HUES48 (cell line): Measurements from ENCODE around the gene GM2A.
"Not testable (repeated sequence)": the region's sequence is repeated elsewhere in the genome, so short reads cannot be mapped to it uniquely, and the experiment has no call there.

Experiments
- H3K27ac ChIP-seq: one replicate; pipeline ENCODE4 v1.7.0; 2013; ENCODE audit warnings: low read depth, low read length, inconsistent platforms
- H3K27me3 ChIP-seq: 2 replicates; pipeline ENCODE4 v1.6.1; 2013; ENCODE audit warnings: mild to moderate bottlenecking, low read length; ENCODE audit not compliant: control insufficient read depth, insufficient read depth
- H3K36me3 ChIP-seq: 2 replicates; pipeline ENCODE4 v1.6.1; 2013; ENCODE audit warnings: low read length; ENCODE audit not compliant: control insufficient read depth, insufficient read depth
- H3K4me1 ChIP-seq: 2 replicates; pipeline ENCODE4 v1.6.1; 2013; ENCODE audit warnings: mild to moderate bottlenecking, low read length; ENCODE audit not compliant: control insufficient read depth, insufficient read depth
- H3K4me3 ChIP-seq: 2 replicates; pipeline ENCODE4 v1.5.1; 2013; ENCODE audit warnings: mild to moderate bottlenecking, low read depth, low read length
- H3K9ac ChIP-seq: 2 replicates; pipeline ENCODE4 v1.6.1; 2013; ENCODE audit warnings: mild to moderate bottlenecking, low read depth, low read length, moderate library complexity
- H3K9me3 ChIP-seq: 2 replicates; pipeline ENCODE4 v1.6.1; 2013; ENCODE audit warnings: low read length; ENCODE audit not compliant: control insufficient read depth, insufficient read depth

GM2A gene

GRCh38 chr5:151228986-151229385 lies 24.0 kb upstream of the GM2A start:
- Histone ChIP-seq H3K9ac (no peak overlapping the region), H3K9me3 (no peaks in the 10 kb centered on the region), H3K27ac (no peak overlapping the region), H3K4me3 (no peak overlapping the region), H3K27me3 (no peaks in the 10 kb centered on the region), H3K36me3 (no peaks in the 10 kb centered on the region), H3K4me1 (peaks cover 11% of the 10 kb centered on the region)

GRCh38 chr5:151230048-151230680 lies 22.8 kb upstream of the GM2A start:
- no peak overlapping the region for H3K27ac ChIP-seq
- H3K4me3 ChIP-seq = no peak overlapping the region
- H3K4me1 ChIP-seq = peaks cover 7% of the 10 kb centered on the region
- no peak overlapping the region for H3K9ac ChIP-seq
- H3K27me3 ChIP-seq = no peaks in the 10 kb centered on the region
- H3K9me3 ChIP-seq = no peaks in the 10 kb centered on the region
- no peaks in the 10 kb centered on the region for H3K36me3 ChIP-seq

GRCh38 chr5:151231359-151231758 lies 21.6 kb upstream of the GM2A start:
- Histone ChIP-seq H3K27ac (no peak overlapping the region), H3K9me3 (no peaks in the 10 kb centered on the region), H3K27me3 (no peaks in the 10 kb centered on the region), H3K4me1 (no peaks in the 10 kb centered on the region), H3K4me3 (no peak overlapping the region), H3K36me3 (no peaks in the 10 kb centered on the region), H3K9ac (no peak overlapping the region)

GRCh38 chr5:151233616-151234085 lies 19.3 kb upstream of the GM2A start:
- peaks cover 5% of the 10 kb centered on the region; the same call in 1 of the 2 replicates for H3K4me1 ChIP-seq
- H3K9ac ChIP-seq = no peak overlapping the region

GRCh38 chr5:151234476-151235238 lies 18.3 kb upstream of the GM2A start:
- Histone ChIP-seq H3K27me3 (no peaks in the 10 kb centered on the region), H3K4me3 (no peak overlapping the region), H3K4me1 (peaks cover 6% of the 10 kb centered on the region; the same call in 1 of the 2 replicates), H3K9me3 (no peaks in the 10 kb centered on the region), H3K9ac (no peak overlapping the region), H3K36me3 (no peaks in the 10 kb centered on the region), H3K27ac (no peak overlapping the region)

More at GRCh38 chr5:151233616-151234085, 19.3 kb upstream of the GM2A start:
- Histone ChIP-seq H3K27ac (no peak overlapping the region), H3K36me3 (no peaks in the 10 kb centered on the region), H3K9me3 (no peaks in the 10 kb centered on the region), H3K27me3 (no peaks in the 10 kb centered on the region), H3K4me3 (no peak overlapping the region)

GRCh38 chr5:151235239-151235571 lies 17.8 kb upstream of the GM2A start:
- not testable (repeated sequence) for H3K4me3 ChIP-seq, H3K9ac ChIP-seq, H3K4me1 ChIP-seq, H3K27me3 ChIP-seq, H3K36me3 ChIP-seq, H3K27ac ChIP-seq, H3K9me3 ChIP-seq

GRCh38 chr5:151236888-151237287 lies 16.1 kb upstream of the GM2A start:
- Histone ChIP-seq H3K4me3 (no peak overlapping the region), H3K27ac (no peak overlapping the region), H3K9me3 (no peaks in the 10 kb centered on the region), H3K36me3 (no peaks in the 10 kb centered on the region), H3K4me1 (peaks cover 14% of the 10 kb centered on the region; the same call in 1 of the 2 replicates), H3K27me3 (no peaks in the 10 kb centered on the region), H3K9ac (no peak overlapping the region)

GRCh38 chr5:151237685-151238084 lies 15.3 kb upstream of the GM2A start:
- H3K9ac ChIP-seq = no peak overlapping the region
- H3K27me3 ChIP-seq = no peaks in the 10 kb centered on the region
- H3K4me3 ChIP-seq = no peak overlapping the region
- H3K36me3 ChIP-seq = no peaks in the 10 kb centered on the region
- no peak overlapping the region for H3K27ac ChIP-seq
- peaks cover 14% of the 10 kb centered on the region; the same call in 1 of the 2 replicates for H3K4me1 ChIP-seq
- H3K9me3 ChIP-seq = no peaks in the 10 kb centered on the region

- no peaks in the 10 kb centered on the region for H3K27me3 ChIP-seq
- H3K4me3 ChIP-seq = no peak overlapping the region
- H3K9me3 ChIP-seq = no peaks in the 10 kb centered on the region
- H3K27ac ChIP-seq = no peak overlapping the region
- H3K4me1 ChIP-seq = peaks cover 14% of the 10 kb centered on the region; the same call in 1 of the 2 replicates
- H3K9ac ChIP-seq = no peak overlapping the region
- no peaks in the 10 kb centered on the region for H3K36me3 ChIP-seq
These were observed 14.7 kb upstream of the GM2A start for GRCh38 chr5:151238303-151238741.

GRCh38 chr5:151239237-151239861 lies 13.6 kb upstream of the GM2A start:
- Histone ChIP-seq H3K4me1 (peaks cover 14% of the 10 kb centered on the region; the same call in 1 of the 2 replicates), H3K4me3 (no peak overlapping the region)

More at GRCh38 chr5:151239237-151239861, 13.6 kb upstream of the GM2A start:
- Histone ChIP-seq H3K9me3 (no peaks in the 10 kb centered on the region), H3K36me3 (no peaks in the 10 kb centered on the region), H3K9ac (no peak overlapping the region), H3K27ac (no peak overlapping the region), H3K27me3 (no peaks in the 10 kb centered on the region)
